Adrenal gland (tissue), 12 donors: ENCODE results near the gene FHAD1. TPM values are rescaled to one million over a fixed set of nuclear protein-coding genes. Genes with fewer than 3 reads are reported as not detected.

Experiments
- DNase-seq, 7 donors: peaks; one replicate each; pipeline ENCODE4 v3.0.0-alpha.2; 2019 to 2020
- H3K27ac ChIP-seq, 5 donors: fragments of 200-600 bp; sonication (generic) in 4 of 5; 1 replicate in 3 of 5; 2 replicates in 2 of 5; pipeline versions ENCODE4 v1.5.1 to v1.8.0; 2016 to 2020; ENCODE audit warnings: mild to moderate bottlenecking in 1 of 5
- H3K27me3 ChIP-seq: fragments of 200-600 bp; 2 replicates; pipeline ENCODE4 v1.8.0; 2021
- H3K36me3 ChIP-seq, 2 donors: fragments of 200-600 bp; replicated peaks in 1 of 2; 1 replicate in 1 of 2; 2 replicates in 1 of 2; pipeline versions ENCODE4 v1.5.1 to v1.8.0; 2018 to 2022
- H3K4me1 ChIP-seq, 2 donors: fragments of 200-600 bp; replicated peaks in 1 of 2; 1 replicate in 1 of 2; 2 replicates in 1 of 2; pipeline versions ENCODE4 v1.5.1 to v1.8.0; 2018 to 2021
- H3K4me3 ChIP-seq, 4 donors: fragments of 200-600 bp; sonication (generic) in 3 of 4; one replicate each; pipeline ENCODE4 v1.5.1; 2016 to 2018
- H3K9me3 ChIP-seq, 3 donors: fragments of 200-600 bp; sonication (generic) in 1 of 3; replicated peaks in 1 of 3; 1 replicate in 2 of 3; 2 replicates in 1 of 3; pipeline versions ENCODE4 v1.5.1 to v1.8.0; 2016 to 2021
- POLR2A ChIP-seq, 2 donors: fragments of 450-650 bp; IDR thresholded peaks; one replicate each; pipeline ENCODE4 v1.6.1; 2017; ENCODE audit warnings: antibody characterized with exemption in 2 of 2, mild to moderate bottlenecking in 2 of 2, moderate library complexity in 1 of 2
- WGBS, 4 donors: extraction: QIAGEN DNeasy Blood & Tissue Kit in 2 of 4; methylation state at CpG; one replicate each; pipeline versions ENCODE4 v1.1.5 to v1.1.7; 2013 to 2017; 5-methylcytosine and 5-hydroxymethylcytosine counted together
- intact Hi-C, 2 donors: fragments of 100-400 bp; cut with DNase I; formaldehyde crosslinking; loops; one replicate each; pipeline versions ENCODE4 v1.14.1 to v1.15.0; 2022 to 2023
- polyA plus RNA-seq, 3 donors: library from polyadenylated mRNA; stranded (reverse); fragments of 200-250 nt in 2 of 3; fragments of 350-450 nt in 1 of 3; fragmentation: Illumina TruSeq in 1 of 3; extraction: RNeasy Lipid Tissue Mini Kit (QIAGEN cat#74804) in 1 of 3; gene quantifications; one replicate each; pipeline ENCODE4 v1.2.3, GENCODE V29; 2013 to 2014
- total RNA-seq, 9 donors: library from RNA; depleted of rRNA in 4 of 9; stranded (reverse); fragments of >200 nt in 4 of 9; fragments of 120-200 nt in 1 of 9; fragmentation: NEBNext Ultra II Directional in 1 of 9; extraction: Animal tissue kit (Norgen Biotek cat#: 25700) in 1 of 9; gene quantifications; one replicate each; pipeline versions ENCODE4 v1.1.0 to v1.2.4, GENCODE V29; 2013 to 2023
- TF ChIP-seq, protein P1 (sequence below), 6 experiments: fragments of 450-650 bp in 4 of 6; fragments of 200-600 bp in 2 of 6; sonication (generic) in 1 of 6; IDR thresholded peaks; 1 replicate in 5 of 6; 2 replicates in 1 of 6; pipeline versions ENCODE4 v1.5.1 to v1.8.0; 2016 to 2021; ENCODE audit warnings: antibody characterized with exemption in 6 of 6, mild to moderate bottlenecking in 2 of 6, moderate library complexity in 1 of 6
- donor health status: healthy with polysubstance abuse.
- donor health status: Bipolar disorder and iron deficiency.
- donor health status: DM: yes; HTN: yes; CAD: no.
- donor health status: DM: no; HTN: no; CAD: no.
- donor health status: DM: no; HTN: no; CAD: no.
- donor health status: DM: yes; HTN: yes; CAD: no.

FHAD1 gene
- total and polyA plus RNA-seq, 12 donors: 0.09 to 1.6 (median 0.57) TPM; not detected in 1

DNA sequence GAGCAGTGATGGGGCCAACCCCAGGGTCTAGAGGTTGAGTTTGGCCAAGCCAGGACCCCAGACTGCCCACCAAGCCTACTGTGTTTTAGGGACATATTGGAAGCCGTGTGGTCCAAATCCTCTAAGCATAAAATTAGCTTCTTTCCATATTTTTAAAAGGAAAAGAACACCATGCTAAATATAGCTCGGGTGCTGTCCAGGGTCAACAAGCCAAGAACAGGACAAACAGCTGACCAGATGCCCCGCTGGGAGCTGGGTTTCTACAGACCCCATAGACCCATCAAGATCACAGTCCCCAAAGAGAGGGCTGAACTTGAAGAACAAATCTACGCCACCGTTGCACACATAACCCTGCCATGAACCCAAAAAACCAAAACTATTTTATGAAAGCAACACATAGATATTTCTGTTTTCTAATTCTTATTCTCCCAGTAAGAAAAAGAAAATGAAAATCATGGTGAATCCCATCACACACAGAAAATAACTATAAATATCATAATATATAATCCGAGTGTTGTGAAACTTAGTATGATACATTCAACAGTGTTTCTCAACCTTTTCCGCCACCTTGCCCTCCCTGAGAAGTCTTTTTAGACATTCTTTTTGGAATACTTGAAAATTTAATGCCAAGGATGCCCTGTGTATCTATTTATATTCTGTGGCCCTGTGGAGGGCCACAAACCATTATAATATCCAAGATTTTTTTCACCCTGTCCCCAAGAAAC is 36.2 kb upstream of the FHAD1 start:
- Histone ChIP-seq H3K27me3 (no peaks in the 10 kb centered on the region), H3K9me3 (no peaks in the 10 kb centered on the region), H3K27ac (peak overlapping the region in 2 of 5 donors; percentile 7 to 60), H3K4me1 (peaks cover 42 to 83% of the 10 kb centered on the region in 2 donors), H3K4me3 (no peak overlapping the region), H3K36me3 (no peaks in the 10 kb centered on the region)
- TF ChIP-seq, protein P1, sequence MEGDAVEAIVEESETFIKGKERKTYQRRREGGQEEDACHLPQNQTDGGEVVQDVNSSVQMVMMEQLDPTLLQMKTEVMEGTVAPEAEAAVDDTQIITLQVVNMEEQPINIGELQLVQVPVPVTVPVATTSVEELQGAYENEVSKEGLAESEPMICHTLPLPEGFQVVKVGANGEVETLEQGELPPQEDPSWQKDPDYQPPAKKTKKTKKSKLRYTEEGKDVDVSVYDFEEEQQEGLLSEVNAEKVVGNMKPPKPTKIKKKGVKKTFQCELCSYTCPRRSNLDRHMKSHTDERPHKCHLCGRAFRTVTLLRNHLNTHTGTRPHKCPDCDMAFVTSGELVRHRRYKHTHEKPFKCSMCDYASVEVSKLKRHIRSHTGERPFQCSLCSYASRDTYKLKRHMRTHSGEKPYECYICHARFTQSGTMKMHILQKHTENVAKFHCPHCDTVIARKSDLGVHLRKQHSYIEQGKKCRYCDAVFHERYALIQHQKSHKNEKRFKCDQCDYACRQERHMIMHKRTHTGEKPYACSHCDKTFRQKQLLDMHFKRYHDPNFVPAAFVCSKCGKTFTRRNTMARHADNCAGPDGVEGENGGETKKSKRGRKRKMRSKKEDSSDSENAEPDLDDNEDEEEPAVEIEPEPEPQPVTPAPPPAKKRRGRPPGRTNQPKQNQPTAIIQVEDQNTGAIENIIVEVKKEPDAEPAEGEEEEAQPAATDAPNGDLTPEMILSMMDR (IDR thresholded peaks at IDR 0.05): no peak
- TF ChIP-seq POLR2A (IDR thresholded peaks at IDR 0.05): no peak
- intact Hi-C loops: no loop called here
- WGBS, 4 donors: 54 to 66% (median 57%) methylated on average over 7 of the region's 7 CpGs
- DNase-seq: peak in 1 of 7 donors; percentile 20

DNA sequence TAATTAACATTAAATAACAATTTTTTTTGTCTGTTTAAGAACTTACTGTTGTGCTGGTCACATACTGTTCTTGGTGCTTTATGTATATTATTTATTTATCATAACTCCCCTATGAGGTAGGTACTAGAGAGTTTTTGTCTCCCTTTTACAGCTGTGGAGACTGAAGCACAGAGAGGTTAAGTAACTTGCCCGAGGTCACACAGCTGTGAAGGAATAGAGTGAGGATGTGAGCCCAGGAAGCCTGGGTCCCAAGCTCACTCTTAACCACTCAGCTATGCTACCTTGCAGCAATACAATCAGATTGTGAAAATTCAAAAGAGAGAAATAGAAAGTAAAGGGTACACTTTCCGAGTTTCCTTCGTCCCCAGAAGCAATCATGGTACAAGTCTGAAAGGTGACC is 35.6 kb upstream of the FHAD1 start:
- intact Hi-C loops: no loop called here
- Histone ChIP-seq H3K4me3 (no peak overlapping the region), H3K4me1 (peaks cover 36 to 78% of the 10 kb centered on the region in 2 donors), H3K9me3 (no peaks in the 10 kb centered on the region), H3K27me3 (no peaks in the 10 kb centered on the region), H3K36me3 (no peaks in the 10 kb centered on the region), H3K27ac (peak overlapping the region in 2 of 5 donors; percentile 20 to 78)
- WGBS, 4 donors: 92 to 94% (median 93%) methylated on average over 3 of the region's 3 CpGs
- TF ChIP-seq, protein P1 (IDR thresholded peaks at IDR 0.05): no peak
- no peak for TF ChIP-seq POLR2A (IDR thresholded peaks at IDR 0.05)
- DNase-seq: no peak

DNA sequence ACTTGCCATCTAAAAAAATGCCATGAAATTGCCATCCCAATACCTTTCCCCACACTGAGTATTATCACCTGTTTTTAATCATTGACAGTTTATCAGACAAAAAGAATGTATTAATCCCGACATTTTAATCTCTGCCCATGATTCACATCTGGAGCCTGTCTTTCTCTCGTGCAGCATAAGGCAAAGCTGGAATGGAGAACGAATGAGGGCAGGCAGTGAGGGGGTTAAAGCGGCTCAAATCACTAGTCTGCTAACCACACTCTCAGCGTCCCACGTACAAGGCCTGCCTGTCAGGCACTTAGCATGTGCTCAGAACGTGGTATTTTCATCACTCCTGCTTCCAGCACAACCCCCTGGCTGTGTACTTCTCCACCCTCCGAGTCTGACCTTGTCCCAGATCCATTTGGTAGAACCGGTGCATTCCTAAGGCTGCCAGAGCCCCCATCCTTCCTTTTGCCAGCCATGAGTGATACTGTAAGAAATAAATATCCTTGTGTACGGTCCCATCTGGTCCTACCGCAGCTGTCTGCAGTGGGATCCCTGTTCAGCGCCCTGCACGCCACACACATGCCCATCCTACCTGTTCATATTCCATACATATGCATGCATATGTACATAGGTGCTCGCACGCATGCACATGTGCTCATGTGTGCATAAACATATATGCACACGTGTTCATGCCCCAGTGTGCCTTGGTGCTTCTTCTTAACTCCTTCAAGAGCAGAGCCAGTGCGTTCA is 34.6 kb upstream of the FHAD1 start:
- Histone ChIP-seq H3K9me3 (no peaks in the 10 kb centered on the region), H3K4me3 (no peak overlapping the region), H3K4me1 (peaks cover 29 to 73% of the 10 kb centered on the region in 2 donors), H3K36me3 (no peaks in the 10 kb centered on the region), H3K27ac (peak overlapping the region in 4 of 5 donors; percentile 30 to 83 (median 64)), H3K27me3 (no peaks in the 10 kb centered on the region)
- peak in 5 of 7 donors; percentile 44 to 49 (median 46) for DNase-seq
- no peak for TF ChIP-seq POLR2A (IDR thresholded peaks at IDR 0.05)
- TF ChIP-seq, protein P1 (IDR thresholded peaks at IDR 0.05): no peak
- WGBS, 4 donors: 46 to 56% (median 48%) methylated on average over 17 of the region's 17 CpGs
- intact Hi-C loops: no loop called here

DNA sequence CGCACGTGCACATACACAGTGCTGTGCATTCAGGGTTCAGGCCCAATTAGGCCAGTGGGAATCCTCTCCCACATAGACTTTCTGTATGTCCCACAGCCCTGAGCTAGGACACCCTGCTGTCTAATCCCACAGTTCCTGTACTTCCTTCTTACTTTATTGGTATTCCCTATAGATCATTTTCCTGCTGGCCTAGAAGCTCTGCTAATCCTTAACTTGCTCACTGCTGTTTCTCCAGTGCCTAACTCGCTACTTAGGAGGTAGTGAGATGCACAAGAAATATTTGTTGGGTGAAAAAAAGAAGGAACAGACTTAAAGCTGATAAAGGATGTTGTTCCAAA is 34.1 kb upstream of the FHAD1 start:
- Histone ChIP-seq H3K4me3 (no peak overlapping the region), H3K36me3 (no peaks in the 10 kb centered on the region), H3K27me3 (no peaks in the 10 kb centered on the region), H3K27ac (peak overlapping the region; percentile 30 to 83 (median 49)), H3K4me1 (peaks cover 29 to 74% of the 10 kb centered on the region in 2 donors), H3K9me3 (no peaks in the 10 kb centered on the region)
- 60 to 67% (median 63%) methylated on average over 3 of the region's 3 CpGs for WGBS, 4 donors
- intact Hi-C loops: no loop called here
- TF ChIP-seq POLR2A (IDR thresholded peaks at IDR 0.05): no peak
- TF ChIP-seq, protein P1 (IDR thresholded peaks at IDR 0.05): no peak
- peak in 1 of 7 donors; percentile 19 for DNase-seq
